ENCODE results near the gene GHRL.

The GHRL gene

GRCh38 chr3:10242182-10243065, 50.3 kb downstream of the GHRL start:
- Mint-ChIP-seq H3K27me3 (no peaks in the 10 kb centered on the region), H3K4me3 (peak overlapping the region; percentile 56), H3K4me1 (ENCODE audit: low read depth) (peaks cover 71% of the 10 kb centered on the region), H3K27ac (peak overlapping the region; percentile 91), H3K36me3 (ENCODE audit: low read depth) (peaks cover 46% of the 10 kb centered on the region), H3K9me3 (peaks cover 17% of the 10 kb centered on the region)
- peak; percentile 72 for DNase-seq

- Mint-ChIP-seq H3K27me3 (no peaks in the 10 kb centered on the region), H3K9me3 (peaks cover 14% of the 10 kb centered on the region), H3K4me3 (no peak overlapping the region), H3K27ac (peak overlapping the region; percentile 64), H3K4me1 (ENCODE audit: low read depth) (peaks cover 68% of the 10 kb centered on the region), H3K36me3 (ENCODE audit: low read depth) (peaks cover 44% of the 10 kb centered on the region)
- DNase-seq = no peak
These were observed 51.9 kb downstream of the GHRL start for GRCh38 chr3:10240799-10241198.

- Mint-ChIP-seq H3K4me1 (ENCODE audit: low read depth) (peaks cover 50% of the 10 kb centered on the region), H3K27ac (peak overlapping the region; percentile 94), H3K9me3 (no peaks in the 10 kb centered on the region), H3K4me3 (no peak overlapping the region), H3K27me3 (no peaks in the 10 kb centered on the region), H3K36me3 (ENCODE audit: low read depth) (peaks cover 29% of the 10 kb centered on the region)
- DNase-seq = peak; percentile 40
These were observed 54.2 kb downstream of the GHRL start for GRCh38 chr3:10238345-10239183.
